Nephron progenitor cell (in vitro differentiated cells): ENCODE data around the gene ALDOA.

Experiments
- DNase-seq: peaks from one replicate; pipeline ENCODE4 v3.0.0; 2021
- H3K27ac Mint-ChIP-seq: 2 replicates; pipeline ENCODE4 v1.8.0; 2021; ENCODE audit warnings: mild to moderate bottlenecking, moderate library complexity, mixed read lengths
- H3K27me3 Mint-ChIP-seq: 2 replicates; pipeline ENCODE4 v1.8.0; 2021; ENCODE audit warnings: mild to moderate bottlenecking, low read depth, mixed read lengths; ENCODE audit not compliant: poor library complexity
- H3K36me3 Mint-ChIP-seq: 2 replicates; pipeline ENCODE4 v1.8.0; 2021; ENCODE audit warnings: low read depth, mixed read lengths
- H3K4me1 Mint-ChIP-seq: 2 replicates; pipeline ENCODE4 v1.8.0; 2021; ENCODE audit warnings: mixed read lengths
- H3K4me3 Mint-ChIP-seq: 2 replicates; pipeline ENCODE4 v1.8.0; 2021; ENCODE audit warnings: mild to moderate bottlenecking, moderate library complexity, mixed read lengths
- H3K9me3 Mint-ChIP-seq: 2 replicates; pipeline ENCODE4 v1.8.0; 2021; ENCODE audit warnings: mild to moderate bottlenecking, moderate library complexity, mixed read lengths
- CTCF ChIP-seq: fragments of 200-600 bp; sonication (generic); IDR thresholded peaks from 2 replicates; pipeline ENCODE4 v1.5.0; 2021; ENCODE audit warnings: antibody characterized with exemption

Gene ALDOA

GRCh38 chr16:30117768-30118167 is 52.2 kb downstream of the ALDOA start:
- no peak overlapping the region for H3K27ac Mint-ChIP-seq
- no peak for TF ChIP-seq CTCF
- DNase-seq = no peak
- no peaks in the 10 kb centered on the region for H3K9me3 Mint-ChIP-seq
- no peak overlapping the region for H3K4me3 Mint-ChIP-seq
- H3K36me3 Mint-ChIP-seq = peaks cover 30% of the 10 kb centered on the region
- H3K4me1 Mint-ChIP-seq = peaks cover 20% of the 10 kb centered on the region
- peaks cover 5% of the 10 kb centered on the region for H3K27me3 Mint-ChIP-seq

- H3K36me3 Mint-ChIP-seq = peaks cover 30% of the 10 kb centered on the region
- no peak for DNase-seq
- peaks cover 27% of the 10 kb centered on the region for H3K4me1 Mint-ChIP-seq
- H3K27me3 Mint-ChIP-seq = peaks cover 5% of the 10 kb centered on the region
- H3K27ac Mint-ChIP-seq = peak overlapping the region; percentile 31
- no peak overlapping the region for H3K4me3 Mint-ChIP-seq
- no peaks in the 10 kb centered on the region for H3K9me3 Mint-ChIP-seq
- TF ChIP-seq CTCF = no peak
These were observed 53.9 kb downstream of the ALDOA start for GRCh38 chr16:30119428-30119827.
